Fibroblast of mammary gland (primary cell): ENCODE measurements around the gene HDAC8.
"Not testable (repeated sequence)": the region's sequence is repeated elsewhere in the genome, so short reads cannot be mapped to it uniquely, and the experiment has no call there.

Experiments used
- DNase-seq: peaks from one replicate; pipeline ENCODE4 v3.0.0-alpha.2; 2010; ENCODE audit warnings: low read depth
- H3K4me3 ChIP-seq: 2 replicates; pipeline ENCODE4 v1.5.1; 2011; ENCODE audit warnings: low read depth, mild to moderate bottlenecking, low read length, moderate library complexity; ENCODE audit not compliant: control insufficient read depth
- TF ChIP-seq, protein P1 (sequence below): conservative IDR thresholded peaks from 2 replicates; pipeline ENCODE4 v1.5.1; 2011; ENCODE audit warnings: low read depth, low read length, inconsistent platforms; ENCODE audit not compliant: control insufficient read depth, insufficient read depth

Gene HDAC8

DNA sequence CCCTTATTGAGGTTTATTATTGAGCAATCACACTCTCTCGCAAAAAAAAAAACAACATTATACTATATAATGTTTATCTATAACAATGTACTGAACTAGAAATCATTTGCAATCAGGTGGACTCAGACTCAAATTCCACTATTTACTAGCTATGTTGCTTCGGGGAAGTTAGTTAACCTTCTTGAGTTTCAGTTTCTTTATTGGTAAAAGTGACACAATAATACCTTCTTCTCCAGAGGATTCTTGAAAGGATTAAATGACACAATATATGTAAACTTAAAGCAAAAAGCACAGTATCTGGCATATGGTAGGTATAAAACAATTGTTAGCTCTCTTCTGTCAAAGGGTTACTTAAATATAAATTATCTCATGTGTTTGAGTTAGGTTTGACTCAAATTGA lies 31.5 kb upstream of the HDAC8 start:
- TF ChIP-seq, protein P1, sequence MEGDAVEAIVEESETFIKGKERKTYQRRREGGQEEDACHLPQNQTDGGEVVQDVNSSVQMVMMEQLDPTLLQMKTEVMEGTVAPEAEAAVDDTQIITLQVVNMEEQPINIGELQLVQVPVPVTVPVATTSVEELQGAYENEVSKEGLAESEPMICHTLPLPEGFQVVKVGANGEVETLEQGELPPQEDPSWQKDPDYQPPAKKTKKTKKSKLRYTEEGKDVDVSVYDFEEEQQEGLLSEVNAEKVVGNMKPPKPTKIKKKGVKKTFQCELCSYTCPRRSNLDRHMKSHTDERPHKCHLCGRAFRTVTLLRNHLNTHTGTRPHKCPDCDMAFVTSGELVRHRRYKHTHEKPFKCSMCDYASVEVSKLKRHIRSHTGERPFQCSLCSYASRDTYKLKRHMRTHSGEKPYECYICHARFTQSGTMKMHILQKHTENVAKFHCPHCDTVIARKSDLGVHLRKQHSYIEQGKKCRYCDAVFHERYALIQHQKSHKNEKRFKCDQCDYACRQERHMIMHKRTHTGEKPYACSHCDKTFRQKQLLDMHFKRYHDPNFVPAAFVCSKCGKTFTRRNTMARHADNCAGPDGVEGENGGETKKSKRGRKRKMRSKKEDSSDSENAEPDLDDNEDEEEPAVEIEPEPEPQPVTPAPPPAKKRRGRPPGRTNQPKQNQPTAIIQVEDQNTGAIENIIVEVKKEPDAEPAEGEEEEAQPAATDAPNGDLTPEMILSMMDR, result no peak
- H3K4me3 ChIP-seq, result no peak overlapping the region
- no peak for DNase-seq

DNA sequence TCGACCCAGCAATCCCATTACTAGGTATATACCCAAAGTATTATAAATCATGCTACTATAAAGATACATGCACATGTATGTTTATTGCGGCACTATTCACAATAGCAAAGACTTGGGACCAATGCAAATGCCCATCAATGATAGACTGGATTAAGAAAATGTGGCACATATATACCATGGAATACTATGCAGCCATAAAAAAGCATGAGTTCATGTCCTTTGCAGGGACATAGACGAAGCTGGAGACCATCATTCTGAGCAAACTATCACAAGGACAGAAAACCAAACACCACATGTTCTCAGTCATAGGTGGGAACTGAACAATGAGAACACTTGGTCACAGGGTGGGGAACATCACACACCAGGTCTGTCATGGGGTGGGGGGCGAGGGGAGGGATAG lies 18.4 kb upstream of the HDAC8 start:
- H3K4me3 ChIP-seq, DNase-seq: not testable (repeated sequence)

DNA sequence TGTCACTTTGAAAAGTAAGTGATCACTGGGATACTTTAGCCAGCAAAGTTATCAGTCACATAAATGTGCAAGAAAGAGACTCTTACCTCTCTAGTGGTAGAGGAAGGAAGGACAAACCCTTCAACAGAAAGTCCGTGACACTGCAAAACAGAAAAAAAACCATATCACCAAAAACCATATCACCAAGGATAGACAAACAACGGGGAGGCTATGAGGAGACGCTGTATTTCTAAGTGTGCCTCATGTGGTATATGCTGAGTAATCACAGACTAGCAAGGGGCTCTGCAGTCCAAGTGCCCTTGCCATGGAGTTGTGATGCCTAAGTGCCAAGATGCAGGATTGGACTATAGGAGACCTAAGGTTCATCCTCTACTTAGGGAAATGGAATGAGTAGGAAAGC lies 11.5 kb upstream of the HDAC8 start:
- H3K4me3 ChIP-seq, result no peak overlapping the region
- TF ChIP-seq, protein P1, result no peak
- DNase-seq, result no peak

DNA sequence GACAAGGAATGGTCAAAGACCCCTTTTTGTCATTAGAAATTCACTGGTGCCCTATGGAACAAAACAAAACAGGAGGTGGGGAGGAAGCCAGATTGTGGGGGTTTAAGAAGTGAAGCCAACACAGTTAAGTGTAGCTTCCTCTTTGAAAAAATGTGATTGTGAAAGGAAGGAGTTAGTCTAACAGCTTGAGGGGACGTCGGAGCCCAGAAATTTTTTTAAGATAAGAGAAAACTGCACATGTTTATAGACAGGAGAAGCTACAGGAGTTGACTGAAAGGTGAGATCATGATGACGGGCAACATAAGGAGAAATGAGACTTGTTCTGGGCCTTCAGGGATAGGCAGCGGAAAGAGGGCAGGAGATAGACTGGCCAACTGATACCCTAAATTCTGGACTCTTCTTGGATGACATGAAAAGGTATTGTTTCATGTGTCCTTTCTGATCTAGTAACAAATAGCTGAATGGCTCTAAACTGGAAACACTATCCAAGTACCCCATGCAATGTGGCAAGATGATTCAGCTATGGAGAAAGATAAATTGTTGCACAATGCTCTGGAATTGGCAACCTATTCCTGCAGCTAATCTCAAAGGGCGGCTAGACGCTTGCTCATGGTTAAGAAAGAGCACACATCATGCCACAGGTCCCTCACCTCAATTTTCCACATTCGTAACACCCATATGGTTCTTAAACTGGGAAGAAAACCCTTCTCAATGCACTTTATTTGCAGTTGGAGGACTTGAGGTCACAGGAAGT lies 3.7 kb upstream of the HDAC8 start:
- peak; percentile 85 for DNase-seq
- H3K4me3 ChIP-seq, result no peak overlapping the region

DNA sequence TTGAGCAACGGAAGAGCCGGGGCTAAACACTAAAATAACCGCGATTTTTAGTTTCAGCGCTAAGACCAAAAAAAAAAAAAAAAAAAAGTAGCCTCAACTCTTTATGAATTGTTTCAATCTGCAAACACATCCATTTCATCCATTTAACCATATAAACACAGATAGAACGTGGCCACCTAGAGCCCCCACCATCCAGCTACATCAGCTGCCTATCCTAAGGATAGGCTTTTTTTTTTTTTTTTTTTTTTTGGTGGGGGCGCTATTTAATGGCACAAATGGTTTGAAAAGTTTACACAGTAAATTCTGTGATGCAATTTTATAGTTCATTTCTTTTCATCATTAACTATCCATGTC lies 492 bp upstream of the HDAC8 start:
- DNase-seq, result no peak
- peak overlapping the region; percentile 63 for H3K4me3 ChIP-seq

More for the DNA sequence above, 3.7 kb upstream of the HDAC8 start:
- TF ChIP-seq, protein P1, result no peak

DNA sequence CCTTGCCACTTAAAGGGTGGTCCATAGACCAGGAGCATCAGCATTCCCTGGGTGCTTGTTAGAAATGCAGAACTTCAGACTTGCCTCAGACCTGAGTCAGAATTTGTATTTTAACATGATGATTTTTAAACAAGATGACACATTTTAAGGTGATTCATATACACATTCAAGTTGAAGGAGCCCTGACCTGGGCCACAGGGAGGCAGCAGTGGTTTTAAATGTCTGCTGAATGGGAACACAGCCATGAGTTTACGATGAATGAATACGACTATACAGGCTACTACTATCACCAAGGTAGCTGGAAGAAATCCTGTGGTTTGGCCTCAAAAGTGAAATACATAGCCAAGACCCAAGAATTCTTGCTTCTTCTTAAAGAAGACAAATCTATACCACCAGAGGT lies 2.9 kb downstream of the HDAC8 start:
- DNase-seq, result peak; percentile 90
- TF ChIP-seq, protein P1, result peak; percentile 34
- no peak overlapping the region for H3K4me3 ChIP-seq

More for the DNA sequence above, 492 bp upstream of the HDAC8 start:
- TF ChIP-seq, protein P1, result no peak

DNA sequence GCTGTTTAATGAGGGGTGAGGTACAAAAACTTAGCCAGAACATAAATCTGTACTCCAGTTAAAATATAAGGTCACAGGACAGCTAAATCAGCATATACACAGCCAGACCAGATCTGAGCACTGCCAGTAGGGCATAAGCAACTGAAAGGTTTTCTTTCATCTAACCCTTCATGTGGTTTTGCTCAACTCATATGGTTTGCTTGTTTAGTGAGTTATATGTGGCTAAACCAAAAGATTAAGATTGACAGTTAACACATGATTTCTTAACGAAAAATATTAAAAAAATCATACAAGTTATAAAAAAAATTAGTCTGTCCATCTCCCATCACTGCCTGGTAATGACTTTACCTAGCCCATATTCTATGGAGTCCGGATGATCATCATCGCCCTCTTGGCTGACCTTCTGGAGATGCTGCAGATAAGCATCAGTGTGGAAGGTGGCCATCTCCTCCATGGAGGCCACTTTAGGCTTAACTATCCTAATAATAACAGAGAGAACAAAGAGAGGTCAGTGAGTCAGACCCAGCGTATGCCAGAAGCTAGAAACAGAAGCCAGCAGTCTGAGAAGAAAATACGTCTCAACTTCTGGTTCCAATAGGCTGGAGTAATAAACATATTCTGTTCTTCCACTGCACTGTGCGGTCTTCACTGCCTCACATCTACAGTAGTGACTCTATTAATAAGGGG lies 4.1 kb downstream of the HDAC8 start:
- H3K4me3 ChIP-seq, result no peak overlapping the region
- TF ChIP-seq, protein P1, result no peak
- peak; percentile 71 for DNase-seq
